ELF-1 (cell line): Measurements from ENCODE around the gene ZMIZ1.

Source experiments
- DNase-seq: peaks from one replicate; pipeline ENCODE4 v3.0.0-alpha.2; 2016; ENCODE audit warnings: low read depth, low spot score

Gene ZMIZ1

DNA sequence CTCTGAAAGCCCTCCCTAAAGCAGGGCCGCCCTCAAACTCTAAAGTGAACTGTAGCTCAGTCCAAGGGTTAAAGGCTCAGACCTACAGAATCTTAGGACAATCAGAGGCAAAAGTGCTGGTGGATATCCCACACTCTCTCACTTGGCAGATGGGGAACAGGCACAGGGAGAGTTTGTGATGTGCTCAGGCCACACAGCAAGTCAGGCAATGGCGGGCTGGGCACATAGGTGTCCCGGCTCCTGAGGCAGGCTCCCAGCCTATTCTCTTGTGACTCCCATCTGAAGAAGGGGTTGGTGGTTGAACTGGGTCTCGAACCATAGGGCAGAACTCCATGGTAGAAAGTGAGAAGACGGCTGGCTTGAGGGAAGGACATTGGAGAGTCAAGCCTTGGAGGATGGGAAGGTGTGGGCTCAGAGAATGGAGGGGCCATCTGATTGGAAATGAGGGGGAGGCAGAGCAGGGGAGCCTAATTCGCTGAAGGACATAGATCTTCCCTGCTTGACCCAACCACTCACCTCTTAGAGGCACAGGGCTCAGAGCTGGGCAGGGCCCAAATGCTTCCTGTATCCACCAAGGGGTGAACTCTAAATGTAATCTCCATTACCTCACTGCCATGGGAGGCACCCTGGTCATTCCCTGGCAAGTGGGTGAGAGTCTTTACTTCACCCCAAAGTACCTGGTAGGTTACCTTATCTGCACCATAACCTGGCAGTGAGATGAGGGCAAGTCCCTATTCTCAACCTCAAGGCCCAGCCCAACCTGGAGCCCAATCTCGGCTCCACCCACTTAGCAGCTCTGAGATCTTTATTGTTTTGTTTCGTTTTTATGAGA lies 4.9 kb upstream of the ZMIZ1 start:
- DNase-seq = no peak

DNA sequence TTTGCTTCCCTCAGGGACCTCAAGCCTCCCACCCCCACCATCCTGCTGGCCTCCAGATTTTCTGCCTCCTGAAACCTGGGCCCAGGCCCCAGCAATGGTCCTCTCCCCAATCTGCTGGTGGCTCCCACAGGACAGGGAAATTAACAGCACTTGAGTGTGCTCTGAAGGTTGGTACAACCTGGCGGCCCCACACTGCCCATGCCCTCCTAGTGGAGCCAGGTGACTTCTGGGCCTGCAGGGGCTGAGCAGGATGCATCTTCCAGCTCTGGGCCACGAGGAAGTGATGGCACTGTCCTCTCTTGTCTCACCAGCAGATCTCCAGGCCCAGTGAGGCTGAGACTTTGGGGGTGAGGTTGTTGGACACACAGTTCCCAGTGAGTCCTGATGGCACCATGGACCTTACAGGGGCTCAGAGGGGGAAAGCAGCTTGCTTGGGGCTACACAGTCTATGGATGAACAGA lies 3.6 kb upstream of the ZMIZ1 start:
- DNase-seq = no peak

DNA sequence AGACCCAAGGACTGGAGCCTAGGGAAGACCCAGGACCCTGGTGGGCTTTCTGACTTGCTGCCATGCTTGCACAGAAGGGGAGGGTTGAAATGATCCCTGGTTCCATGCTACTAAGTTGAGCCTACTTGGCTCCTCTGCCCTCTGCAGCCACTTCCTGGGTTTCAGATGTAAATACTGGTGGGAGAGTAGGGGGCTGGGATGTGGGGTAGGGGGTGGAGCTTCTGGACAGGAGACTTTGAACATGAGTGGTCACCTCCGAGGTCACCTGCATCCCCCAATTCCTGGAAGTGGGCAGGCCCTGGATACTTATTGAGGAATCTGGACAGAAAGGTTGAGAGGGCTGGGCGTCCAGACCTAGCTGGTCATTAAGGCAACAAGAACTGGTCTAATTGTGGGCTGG lies 2.9 kb upstream of the ZMIZ1 start:
- DNase-seq = no peak

DNA sequence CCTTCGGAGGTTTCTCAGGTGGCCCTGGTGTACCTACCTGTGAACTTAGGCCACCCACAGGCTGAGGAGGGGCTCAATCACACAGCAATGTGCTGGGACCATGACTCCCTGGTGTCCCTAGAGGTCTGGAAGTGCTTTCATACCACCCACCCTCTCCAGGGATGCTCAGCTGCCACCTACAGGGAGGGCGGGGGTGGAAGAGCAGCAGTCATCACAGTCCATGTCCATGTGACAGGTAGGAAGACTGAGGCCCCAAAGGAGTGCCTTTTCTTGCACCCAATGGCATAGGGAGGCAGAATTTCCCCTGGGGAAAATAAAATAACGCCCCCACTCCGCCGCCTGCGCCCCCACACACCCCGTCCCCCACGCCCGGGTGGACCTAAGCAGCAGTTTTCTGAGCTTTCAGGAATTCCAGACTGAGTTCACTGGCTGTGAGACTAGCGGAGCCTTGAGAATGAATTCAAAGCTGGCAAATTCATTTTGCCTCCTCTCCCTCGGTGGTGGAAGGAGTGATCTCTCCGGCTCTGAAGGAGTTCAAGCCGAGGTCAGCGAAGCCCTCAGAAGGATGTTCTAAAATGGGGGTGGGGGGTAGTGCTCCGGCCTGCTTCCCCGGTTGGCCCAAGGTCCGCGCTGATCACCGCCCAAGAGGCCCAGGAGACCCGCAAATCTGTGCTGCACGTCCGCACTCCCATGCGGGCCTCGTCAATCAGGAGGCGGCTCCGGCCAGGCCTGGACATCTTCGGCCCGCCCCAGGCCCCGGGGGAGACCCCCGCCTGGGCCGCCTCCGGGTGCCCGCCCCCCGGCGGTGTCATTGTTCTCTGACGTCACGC lies 2.1 kb upstream of the ZMIZ1 start:
- DNase-seq = peak; percentile 72

DNA sequence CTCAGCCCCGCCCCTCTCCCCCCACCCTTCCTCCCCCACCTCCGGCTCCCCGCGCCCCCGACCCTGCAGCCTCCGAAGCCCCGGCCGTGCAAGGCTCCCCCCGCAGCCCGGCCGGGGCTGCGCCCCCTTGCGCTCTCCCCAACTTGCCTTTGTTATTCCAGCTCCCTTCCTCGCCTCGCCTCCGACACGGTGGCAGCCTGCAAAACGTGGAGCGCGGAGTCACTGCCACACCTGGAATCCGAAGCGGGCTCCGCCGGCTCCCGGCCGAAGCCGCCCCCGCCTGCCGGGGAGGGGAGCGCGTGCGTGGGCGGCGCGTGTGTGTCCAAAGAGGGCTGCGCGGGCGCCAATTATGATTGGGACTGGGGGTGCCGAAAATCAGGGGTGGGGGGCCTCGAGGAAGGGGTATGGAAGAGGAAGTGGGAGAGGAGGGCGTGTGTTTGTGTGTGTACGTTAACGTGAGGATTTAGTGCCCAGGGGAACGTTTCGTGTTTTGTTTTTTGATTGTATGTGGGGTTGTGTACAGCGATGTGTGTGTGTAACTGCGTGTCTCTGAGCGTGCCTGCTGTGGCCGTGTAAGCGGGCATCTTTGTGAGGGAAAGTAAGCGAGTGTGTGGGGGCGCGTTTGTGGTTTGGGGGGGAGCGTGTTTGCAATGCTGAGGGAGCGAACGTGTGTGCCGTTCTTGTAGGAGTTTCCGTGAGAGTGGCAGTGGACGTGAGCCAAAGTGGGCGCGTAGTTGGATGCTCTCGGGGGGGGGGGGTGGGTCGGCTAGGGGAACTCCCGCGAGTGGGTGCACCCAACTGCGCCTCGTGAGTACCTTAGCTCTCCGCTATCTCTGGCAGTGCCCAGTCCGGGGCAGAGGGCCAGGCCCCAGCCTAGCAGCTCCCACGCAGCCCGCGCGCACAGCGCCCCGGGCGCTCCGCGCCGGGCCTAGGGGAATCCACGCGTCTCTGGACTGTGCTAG lies 1.2 kb upstream of the ZMIZ1 start:
- peak; percentile 95 for DNase-seq

DNA sequence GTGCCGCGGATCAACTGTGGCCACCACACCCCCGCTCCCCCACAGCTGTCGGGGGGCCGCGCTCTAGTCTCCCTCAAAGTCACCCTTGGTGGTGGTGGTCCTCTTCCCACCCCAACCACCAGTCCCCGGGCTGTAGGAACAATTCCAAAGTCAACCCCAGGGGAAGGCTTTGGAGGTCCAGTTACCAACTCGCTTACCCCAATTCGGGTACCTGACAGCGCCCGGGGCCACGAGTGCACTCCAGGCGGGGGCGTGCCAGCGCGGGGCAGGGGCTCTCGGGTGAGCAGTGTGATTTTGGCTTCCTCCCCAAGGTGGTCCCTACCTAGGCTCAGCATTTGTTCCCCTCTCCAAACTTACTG lies 584 bp upstream of the ZMIZ1 start:
- peak; percentile 52 for DNase-seq

DNA sequence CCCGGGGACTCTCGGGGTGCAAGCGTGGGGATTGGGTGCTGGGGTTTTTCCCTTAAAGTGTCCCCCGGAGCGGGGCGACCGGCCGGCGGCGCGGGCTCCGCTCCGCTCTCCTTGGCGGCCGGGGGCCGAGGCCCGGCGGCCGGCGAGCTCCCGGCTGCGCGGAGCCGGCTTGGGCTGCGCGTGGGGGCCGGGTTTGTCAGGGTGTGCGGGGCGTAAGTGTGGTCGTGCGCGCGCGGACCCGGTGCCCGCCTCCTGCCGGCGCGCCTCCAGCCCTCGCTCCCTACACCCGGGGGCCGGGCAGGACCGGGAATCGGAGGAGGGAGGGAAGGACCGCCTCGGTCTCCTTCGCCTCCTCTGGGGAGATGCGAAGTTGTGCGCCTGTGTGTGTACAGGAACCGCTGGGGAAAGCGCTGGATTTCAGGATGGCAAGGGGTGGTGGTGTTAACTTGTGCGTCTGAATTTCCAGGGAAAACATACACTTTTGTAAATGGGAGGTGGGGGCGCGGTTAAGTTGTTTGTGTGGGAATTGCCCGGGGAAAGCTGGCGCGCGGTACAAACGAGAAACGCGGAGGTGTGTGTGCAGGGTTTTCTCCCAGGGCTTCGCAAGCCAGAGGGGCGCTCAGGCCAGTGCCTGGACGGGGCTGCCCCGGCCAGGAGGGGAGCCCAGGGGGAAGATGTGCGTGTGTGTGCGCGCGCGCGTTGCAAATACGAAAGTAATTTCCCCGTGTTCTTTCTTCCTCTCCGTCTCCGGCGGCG lies 737 bp downstream of the ZMIZ1 start:
- no peak for DNase-seq

DNA sequence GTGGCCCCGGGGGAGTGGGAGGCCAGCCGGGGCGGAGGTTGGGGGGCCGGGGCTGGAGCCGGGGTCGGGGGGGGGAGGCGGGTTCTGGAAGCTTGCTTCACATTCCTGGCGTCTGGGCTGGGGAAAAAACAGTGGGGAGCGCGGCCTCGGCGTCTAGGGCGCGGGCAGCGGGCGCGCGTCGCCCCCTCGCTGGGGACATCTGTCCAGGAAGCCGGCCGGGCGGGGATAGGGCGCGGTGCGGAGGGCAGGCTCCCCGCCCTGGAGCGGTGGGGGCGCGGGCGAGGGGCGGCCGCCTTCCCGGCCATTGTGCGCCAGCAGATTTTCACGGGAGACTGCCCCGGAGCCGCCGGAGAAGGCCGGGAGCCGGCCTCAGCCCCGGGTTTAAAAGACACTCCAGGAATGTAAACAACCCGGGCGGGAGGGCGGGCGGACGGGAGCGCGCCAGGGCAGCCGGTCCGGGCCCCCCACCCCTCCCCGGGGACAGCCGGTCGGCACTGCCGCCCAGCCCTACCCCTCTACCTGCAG lies 1.4 kb downstream of the ZMIZ1 start:
- DNase-seq = peak; percentile 52

DNA sequence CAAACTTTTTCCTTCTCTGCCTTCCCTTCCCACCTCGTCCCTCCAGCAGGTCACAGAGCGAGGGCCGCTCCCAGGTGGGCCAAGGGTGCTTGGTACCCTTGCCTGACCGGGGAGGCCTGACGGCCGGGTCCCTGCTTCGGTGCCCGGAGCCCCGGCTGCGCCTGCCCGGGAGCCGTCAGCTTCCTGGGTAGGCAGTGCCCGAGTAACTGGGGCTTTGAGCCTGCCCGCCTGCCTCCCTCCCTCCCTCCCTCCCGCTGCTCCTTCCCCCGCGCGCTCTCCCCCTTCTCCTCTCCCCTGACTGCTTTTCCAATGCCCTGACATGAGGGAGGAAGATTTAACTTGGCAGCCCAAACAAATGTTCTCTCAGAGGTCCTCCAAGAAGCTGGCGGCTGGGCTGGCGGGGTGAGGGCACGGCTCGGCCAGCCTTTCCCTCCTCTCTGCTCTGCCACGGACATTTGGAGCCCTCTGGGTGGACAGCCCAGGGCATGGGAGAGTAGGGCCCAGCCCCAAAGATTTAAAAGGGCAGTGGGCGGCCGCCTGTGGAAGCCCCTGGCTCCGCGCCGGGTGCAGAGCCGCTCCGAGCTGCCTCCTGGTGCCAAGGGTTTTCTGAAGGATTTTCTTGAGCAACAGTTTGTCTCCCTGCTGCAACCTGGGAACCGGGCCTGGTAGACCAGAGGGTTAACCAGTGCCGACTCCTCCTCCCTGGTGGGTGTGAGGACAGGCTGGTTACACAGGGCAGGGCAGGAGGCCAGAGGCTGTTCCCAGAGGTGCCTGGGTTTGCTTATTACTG lies 2.0 kb downstream of the ZMIZ1 start:
- DNase-seq = peak; percentile 82

DNA sequence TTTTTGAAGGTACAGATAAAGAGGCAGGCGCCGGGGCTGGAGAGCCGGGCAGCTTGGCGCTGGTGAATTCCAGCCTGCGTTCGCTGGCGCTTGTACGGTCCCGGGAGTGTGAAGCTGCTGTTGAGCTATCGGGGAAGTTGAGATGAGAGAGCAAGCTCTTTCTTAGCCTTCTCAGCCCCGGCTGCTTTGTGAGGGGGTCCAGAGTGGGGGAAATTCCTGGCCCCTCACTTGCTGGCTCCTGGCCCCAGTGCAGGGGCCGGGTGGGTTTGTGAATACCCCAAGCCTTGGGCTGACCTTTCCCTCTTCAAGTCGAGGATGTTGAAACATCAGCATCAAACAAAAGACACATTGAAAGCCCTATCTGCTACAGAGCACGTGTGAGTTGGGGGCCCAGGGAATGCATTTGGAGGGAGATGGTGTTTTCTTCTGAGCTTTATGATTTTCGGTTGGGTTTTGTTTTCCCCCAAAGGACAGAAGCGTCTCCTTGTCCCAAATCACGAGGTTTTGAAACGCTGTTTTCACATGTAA lies 2.7 kb downstream of the ZMIZ1 start:
- DNase-seq = no peak

DNA sequence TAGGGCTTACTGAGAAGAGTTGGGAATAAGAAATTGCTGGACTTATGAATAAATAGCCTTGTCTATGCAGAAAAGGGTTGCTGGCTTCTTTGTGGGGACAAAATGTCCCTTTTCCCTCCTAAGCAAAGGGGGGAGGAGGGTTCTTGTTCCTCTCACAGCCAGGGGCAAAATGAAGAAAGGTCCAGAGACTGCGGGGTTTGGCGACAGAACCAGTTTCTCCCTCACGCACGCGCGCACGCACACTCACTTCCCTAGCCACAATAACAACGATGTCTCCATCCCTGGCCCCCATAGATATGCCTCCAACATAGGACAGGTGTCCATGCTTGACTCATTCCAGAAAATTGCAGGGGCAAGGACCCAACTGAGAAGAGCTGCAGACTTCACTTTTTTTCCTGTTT lies 3.3 kb downstream of the ZMIZ1 start:
- DNase-seq = no peak

DNA sequence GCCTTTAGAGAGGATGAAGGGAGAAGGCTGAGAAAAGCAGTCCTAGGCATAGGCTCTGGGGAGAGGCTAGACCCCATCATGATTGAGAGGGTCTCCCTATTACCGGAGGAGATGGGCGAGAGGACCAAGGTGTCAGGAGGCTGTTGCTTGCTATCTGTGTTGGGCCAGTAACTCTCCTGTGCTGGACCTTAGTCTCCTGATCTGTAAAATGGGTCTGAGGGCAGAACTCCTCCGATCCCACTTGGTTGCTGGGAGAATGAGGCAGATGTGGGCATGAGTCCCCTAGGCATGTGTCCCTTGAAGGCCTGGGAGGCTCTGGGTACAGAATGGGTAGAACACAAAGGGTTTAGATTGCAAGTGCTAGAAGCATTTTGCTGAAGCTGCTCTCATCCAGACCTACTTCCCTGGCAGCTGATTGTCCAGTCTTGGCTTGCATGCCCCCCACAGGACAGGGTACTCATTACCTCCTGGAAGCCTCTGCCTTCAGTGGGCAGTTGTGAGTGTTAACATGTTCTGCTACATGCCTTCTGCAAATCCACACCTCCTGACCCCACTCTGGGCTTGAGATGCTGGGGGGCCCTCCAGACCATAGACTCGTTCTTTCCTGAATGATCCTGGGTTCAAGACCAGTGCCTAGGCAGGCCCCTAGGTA lies 4.4 kb downstream of the ZMIZ1 start:
- peak; percentile 5 for DNase-seq

DNA sequence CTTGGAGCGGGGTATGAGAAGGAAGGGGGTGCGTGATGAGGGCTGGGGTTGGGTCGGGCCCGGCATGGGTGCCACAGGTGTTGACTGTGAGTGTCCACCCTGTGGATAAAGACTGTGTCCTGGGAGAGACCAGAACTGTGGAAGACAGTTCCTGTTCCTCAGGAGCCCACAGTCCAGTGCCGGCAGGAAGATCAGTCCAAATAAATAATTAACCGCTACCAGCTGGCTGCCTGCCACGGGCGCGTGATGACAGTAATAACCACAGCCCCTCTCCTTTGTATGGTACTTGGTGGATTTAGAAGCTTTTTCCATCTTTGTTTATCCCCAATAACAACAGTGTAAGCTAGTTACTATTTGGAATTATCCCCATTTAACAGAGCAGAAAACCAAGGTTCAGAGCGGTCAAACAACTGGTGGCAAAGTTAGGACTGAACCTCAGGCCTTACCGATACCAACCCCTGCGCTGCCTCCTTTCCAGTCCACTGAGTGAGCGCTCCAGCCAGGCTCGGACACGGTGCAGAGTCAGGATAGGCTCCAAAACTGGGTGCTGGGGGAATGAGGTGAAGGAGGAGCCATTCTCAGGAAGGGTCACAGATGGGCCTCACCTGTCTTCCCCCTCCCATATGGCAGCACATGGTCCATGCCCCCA lies 5.1 kb downstream of the ZMIZ1 start:
- DNase-seq = no peak

DNA sequence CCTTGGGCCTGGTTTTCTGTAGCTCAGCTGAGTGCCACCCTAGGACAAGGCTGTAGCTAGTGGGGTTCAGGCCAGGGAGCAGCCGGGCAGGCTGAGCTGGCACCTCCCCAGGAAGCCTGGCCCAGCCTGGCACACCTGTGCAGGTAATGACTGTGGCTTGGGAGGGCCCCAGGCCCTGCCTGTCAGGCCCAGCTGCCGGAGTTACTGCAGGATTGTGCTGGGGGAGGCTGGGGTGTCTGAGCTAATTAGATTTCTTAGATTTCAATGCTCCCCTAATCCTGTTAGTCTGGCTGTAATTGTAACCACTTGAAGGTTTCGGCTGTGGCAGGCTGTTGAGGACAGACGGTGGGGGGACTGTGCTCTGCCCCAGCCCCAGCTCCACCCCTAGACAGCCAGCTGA lies 6.0 kb downstream of the ZMIZ1 start:
- no peak for DNase-seq

DNA sequence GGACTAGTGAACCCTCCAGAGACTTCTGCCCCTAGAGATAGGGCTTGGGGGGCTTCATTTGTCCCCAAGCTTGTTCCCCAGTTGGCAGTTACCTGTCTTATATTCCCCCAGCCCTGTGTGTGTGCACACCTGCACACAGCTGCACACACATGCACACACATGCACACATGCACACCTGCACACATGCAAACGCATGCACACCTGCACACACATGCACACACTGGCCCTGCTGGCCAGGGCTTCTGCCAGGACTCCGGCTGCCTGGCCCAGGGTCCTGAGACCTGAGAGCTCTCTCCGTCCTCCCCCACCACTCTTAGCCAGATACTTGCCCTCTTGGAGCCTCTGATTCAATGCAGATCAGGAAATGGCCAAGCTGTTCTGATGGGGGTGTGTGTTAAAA lies 6.7 kb downstream of the ZMIZ1 start:
- no peak for DNase-seq

DNA sequence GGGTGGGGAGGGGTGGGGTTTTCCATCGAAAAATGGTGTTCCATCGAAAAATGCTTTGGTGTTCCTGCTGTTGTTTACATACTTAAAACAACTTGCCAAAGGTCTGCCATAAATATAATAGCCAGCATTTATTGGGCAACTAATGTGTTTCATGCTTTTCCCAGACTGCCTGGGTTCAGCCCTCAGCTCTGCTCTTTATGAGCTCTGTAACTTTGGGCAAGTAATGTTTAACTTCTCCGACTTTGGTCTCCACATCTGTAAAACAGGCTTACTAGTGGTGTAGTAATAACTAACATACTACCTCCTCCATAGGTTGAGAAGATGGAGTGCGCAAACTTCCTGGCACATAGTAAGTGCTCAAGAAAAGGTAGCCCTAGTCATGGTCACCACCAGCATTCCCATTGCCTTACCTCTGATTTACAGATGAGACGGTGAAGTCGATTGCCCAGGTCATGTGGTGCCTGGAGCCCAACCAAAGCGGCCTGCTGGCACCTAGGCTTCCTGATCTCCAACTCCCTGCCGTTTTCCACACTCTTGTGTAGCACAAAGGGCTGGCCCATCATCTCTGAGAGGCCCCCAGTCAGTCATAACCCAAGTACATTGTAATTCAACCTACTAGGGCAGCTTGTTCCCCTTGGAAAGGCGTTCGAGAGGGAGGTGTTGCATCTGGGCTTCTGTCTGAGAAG lies 8.9 kb downstream of the ZMIZ1 start:
- no peak for DNase-seq

DNA sequence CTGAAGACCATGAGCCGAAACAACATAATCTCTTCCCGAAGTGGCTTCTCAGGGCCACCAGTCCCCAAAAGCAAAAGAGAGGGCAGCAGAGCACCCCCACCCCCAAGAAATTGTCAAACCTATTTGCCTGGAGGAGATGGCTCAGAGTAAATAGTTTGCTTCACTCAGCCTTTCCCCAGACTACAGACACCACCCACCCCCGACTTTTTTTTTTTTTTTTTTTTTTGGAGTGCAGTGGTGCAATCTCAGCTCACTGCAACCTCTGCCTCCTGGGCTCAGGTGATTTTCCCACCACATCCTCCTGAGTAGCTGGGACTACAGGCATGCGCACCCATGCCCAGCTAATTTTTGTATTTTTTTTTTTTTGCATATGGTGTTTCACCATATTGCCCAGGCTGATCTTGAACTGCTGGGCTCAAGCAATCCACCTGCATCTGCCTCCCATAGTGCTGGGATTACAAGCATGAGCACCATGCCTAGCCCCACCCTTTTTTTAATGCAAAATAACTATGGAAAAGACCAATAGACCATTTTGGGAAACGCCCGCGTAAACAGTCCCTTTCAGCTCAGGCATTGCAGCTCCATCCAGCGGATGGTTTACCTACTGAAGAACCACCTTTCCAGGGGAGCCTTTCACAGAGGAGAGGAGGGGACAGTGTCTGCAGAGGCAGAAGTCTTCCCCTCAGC lies 9.7 kb downstream of the ZMIZ1 start:
- no peak for DNase-seq

DNA sequence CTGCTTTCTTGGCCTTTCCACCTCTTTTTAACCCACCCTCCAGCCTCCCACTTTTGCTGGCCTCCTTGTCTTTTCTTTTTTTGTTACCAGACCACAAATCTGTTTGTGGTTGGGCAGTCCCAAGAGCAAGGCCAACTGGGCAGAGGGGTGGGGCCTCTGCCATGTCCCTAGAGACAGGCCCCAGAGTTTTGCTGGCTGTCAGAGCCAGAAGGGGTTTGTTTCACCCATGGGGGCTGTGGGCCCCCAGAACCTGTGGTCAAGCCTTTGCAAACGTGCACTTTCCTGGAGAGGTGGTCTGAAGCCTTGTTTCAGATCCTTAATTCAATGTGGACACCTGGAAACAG lies 10.3 kb downstream of the ZMIZ1 start:
- DNase-seq = no peak
